ENCODE measurements around the gene EFCAB14. TPM values are rescaled to one million over a fixed set of nuclear protein-coding genes. Genes with fewer than 3 reads are reported as not detected.

EFCAB14 gene
- total and polyA plus RNA-seq, 11 donors = 10.7 to 91.9 (median 62.3) TPM

DNA sequence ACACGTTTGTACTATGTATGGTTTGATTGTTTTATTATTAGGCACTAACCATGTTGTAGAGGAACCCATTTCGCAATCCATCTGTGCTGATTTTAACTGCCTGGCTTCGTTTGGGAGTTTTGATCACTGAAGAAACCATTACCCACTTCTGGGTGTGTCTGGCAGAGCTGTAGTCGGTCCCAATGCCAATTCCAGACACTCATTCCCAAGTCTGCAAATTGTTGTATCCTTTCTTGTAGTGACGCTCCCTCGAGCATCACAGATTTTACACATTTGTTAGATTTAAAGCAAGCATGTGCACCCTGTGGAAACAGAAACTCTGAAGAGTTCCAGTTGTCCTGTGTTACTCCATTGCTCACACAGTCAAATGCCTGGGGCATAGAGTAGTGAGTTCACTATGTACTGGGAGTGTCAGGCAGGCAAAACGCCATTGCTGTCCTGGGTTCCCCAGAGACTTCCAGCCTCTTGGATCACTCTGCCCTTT lies 31.0 kb upstream of the EFCAB14 start:
- Histone ChIP-seq H3K4me3 (no peak overlapping the region), H3K9me3 (no peaks in the 10 kb centered on the region), H3K27me3 (peaks cover 0 to 9% (median 0%) of the 10 kb centered on the region in 9 donors), H3K27ac (peak overlapping the region in 6 of 12 donors; percentile 2 to 57 (median 10)), H3K36me3 (no peaks in the 10 kb centered on the region), H3K4me1 (peaks cover 0 to 2% (median 0%) of the 10 kb centered on the region in 12 donors)
- peak; percentile 65 to 83 (median 72) for ATAC-seq
- intact Hi-C loops (cut with DNase I) = loop anchor here (5.0 to 10.0 kb wide), 10 partner anchors 52 to 427 kb away; no protein-coding TSS in a partner anchor
- TF ChIP-seq, protein P1, sequence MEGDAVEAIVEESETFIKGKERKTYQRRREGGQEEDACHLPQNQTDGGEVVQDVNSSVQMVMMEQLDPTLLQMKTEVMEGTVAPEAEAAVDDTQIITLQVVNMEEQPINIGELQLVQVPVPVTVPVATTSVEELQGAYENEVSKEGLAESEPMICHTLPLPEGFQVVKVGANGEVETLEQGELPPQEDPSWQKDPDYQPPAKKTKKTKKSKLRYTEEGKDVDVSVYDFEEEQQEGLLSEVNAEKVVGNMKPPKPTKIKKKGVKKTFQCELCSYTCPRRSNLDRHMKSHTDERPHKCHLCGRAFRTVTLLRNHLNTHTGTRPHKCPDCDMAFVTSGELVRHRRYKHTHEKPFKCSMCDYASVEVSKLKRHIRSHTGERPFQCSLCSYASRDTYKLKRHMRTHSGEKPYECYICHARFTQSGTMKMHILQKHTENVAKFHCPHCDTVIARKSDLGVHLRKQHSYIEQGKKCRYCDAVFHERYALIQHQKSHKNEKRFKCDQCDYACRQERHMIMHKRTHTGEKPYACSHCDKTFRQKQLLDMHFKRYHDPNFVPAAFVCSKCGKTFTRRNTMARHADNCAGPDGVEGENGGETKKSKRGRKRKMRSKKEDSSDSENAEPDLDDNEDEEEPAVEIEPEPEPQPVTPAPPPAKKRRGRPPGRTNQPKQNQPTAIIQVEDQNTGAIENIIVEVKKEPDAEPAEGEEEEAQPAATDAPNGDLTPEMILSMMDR (IDR thresholded peaks at IDR 0.05) = no peak
- no peak for TF ChIP-seq POLR2A (IDR thresholded peaks at IDR 0.05)
- WGBS, 4 donors = 50 to 61% (median 55%) methylated on average over 7 of the region's 7 CpGs
- DNase-seq = peak in 2 of 5 donors; percentile 38 to 42

DNA sequence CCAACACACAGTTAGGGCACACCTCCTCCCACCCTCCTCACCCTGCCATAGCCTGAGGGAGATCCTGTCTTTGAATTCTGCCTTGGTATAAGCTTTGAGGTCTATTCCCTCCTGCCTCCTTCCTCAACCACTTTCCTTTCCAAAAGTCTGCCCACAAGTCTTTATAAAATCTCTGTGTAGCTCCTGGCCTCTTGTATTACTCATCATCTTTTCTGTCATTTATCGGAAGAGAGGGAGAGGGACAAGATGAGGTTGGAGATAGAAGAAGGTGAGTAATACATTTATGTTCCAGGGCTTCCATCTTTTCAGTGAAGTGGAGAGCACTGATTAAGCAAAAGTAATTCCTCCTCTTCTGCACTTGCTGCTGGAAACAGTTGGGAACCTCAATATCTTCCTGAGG lies 30.5 kb upstream of the EFCAB14 start:
- Histone ChIP-seq H3K27me3 (peaks cover 0 to 9% (median 0%) of the 10 kb centered on the region in 9 donors), H3K4me3 (no peak overlapping the region), H3K9me3 (no peaks in the 10 kb centered on the region), H3K27ac (peak overlapping the region in 7 of 12 donors; percentile 2 to 57 (median 8)), H3K36me3 (no peaks in the 10 kb centered on the region), H3K4me1 (peaks cover 0 to 2% (median 0%) of the 10 kb centered on the region in 12 donors)
- intact Hi-C loops (cut with DNase I) = loop anchor here (5.0 to 10.0 kb wide), 8 partner anchors 243 to 428 kb away; no protein-coding TSS in a partner anchor
- no peak for TF ChIP-seq POLR2A (IDR thresholded peaks at IDR 0.05)
- TF ChIP-seq, protein P1 (IDR thresholded peaks at IDR 0.05) = no peak
- no peak for DNase-seq
- WGBS, 4 donors = 70 to 85% (median 85%) methylated on average over 1 of the region's 1 CpG
- peak in 2 of 4 donors; percentile 6 to 13 for ATAC-seq

DNA sequence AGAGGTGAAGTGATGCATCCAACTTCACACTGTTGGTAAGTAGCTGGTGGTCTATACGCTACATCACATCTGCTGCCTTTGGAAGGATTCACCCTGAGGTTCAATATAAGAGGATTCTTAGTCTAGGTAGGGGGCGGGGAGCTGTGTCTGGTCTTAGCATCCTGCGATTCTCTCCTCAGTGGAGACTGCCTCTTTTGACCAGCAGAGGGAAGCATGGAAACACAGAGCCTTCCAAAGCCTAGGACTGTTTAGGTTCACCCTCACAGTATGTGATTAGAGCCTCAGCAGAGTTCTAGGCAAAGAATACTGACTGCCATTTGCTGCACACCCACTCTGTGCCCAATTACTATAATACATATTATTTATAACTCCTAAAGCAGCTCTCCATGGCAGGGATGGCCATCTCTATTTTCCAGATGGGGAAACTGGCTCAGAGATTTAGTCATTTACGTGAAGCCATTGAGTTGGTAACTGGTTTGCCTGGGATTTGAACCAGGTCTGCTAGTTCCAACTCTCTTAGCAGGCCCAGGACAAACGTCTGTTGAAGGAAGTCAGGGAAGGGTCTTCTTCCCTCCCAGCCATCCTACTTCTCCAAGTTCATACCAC lies 28.9 kb upstream of the EFCAB14 start:
- DNase-seq (peak in 4 of 5 donors; percentile 21 to 48 (median 34)), ATAC-seq (peak; percentile 73 to 93 (median 89))
- H3K27ac ChIP-seq = no peak overlapping the region
- peaks cover 0 to 2% (median 0%) of the 10 kb centered on the region in 12 donors for H3K4me1 ChIP-seq
- H3K9me3 ChIP-seq = no peaks in the 10 kb centered on the region
- H3K4me3 ChIP-seq = no peak overlapping the region
- intact Hi-C loops (cut with DNase I) = loop anchor here (2.0 to 10.0 kb wide), 10 partner anchors 243 to 430 kb away; no protein-coding TSS in a partner anchor
- peaks cover 0 to 9% (median 0%) of the 10 kb centered on the region in 9 donors for H3K27me3 ChIP-seq
- H3K36me3 ChIP-seq = no peaks in the 10 kb centered on the region
- 28 to 31% (median 28%) methylated on average over 5 of the region's 5 CpGs for WGBS, 4 donors
- TF ChIP-seq, protein P1 (IDR thresholded peaks at IDR 0.05) = peak; percentile 48 to 78 (median 74)
- no peak for TF ChIP-seq POLR2A (IDR thresholded peaks at IDR 0.05)

DNA sequence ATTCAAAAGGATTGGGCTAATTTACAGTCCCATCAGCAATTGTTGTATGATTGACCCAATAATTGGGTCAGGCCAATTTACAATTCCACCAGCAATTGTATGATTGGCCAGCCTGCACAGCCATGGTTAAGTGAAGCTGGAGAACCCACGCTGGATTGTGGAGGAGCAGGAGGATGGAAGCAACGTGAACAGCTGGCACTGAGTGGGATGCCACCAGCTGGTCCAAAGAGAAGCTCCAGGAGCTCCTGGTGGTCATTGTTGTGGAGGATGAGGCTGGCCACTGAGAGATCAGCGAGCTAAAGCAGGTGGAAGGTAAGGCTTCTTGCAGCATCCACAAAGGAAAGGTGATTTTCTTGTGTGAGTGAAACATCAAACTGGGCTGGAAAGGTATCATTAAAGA lies 23.2 kb upstream of the EFCAB14 start:
- intact Hi-C loops (cut with DNase I) = loop anchor here in 7 of 10 donors (5.0 to 10.0 kb wide), 4 partner anchors 235 to 433 kb away; no protein-coding TSS in a partner anchor
- WGBS, 4 donors = 63 to 65% (median 64%) methylated on average over 3 of the region's 3 CpGs
- Histone ChIP-seq H3K36me3 (no peaks in the 10 kb centered on the region), H3K27ac (no peak overlapping the region), H3K27me3 (peaks cover 0 to 24% (median 0%) of the 10 kb centered on the region in 9 donors), H3K4me1 (no peaks in the 10 kb centered on the region), H3K4me3 (no peak overlapping the region), H3K9me3 (no peaks in the 10 kb centered on the region)
- ATAC-seq = no peak
- DNase-seq = no peak
- TF ChIP-seq, protein P1 (IDR thresholded peaks at IDR 0.05) = no peak
- TF ChIP-seq POLR2A (IDR thresholded peaks at IDR 0.05) = no peak
